H1 (cell line): Measurements from ENCODE around the gene FKTN. TPM values are rescaled to one million over a fixed set of nuclear protein-coding genes. Genes with fewer than 3 reads are reported as not detected.

Experiments
- CBX5 ChIP-seq: fragments of 300-800, 300-1000 bp; sonication (generic); IDR thresholded peaks from 2 replicates; pipeline ENCODE4 v1.7.1; 2016; ENCODE audit warnings: antibody characterized with exemption, low read length, low read depth
- CTBP2 ChIP-seq: IDR thresholded peaks from 2 replicates; pipeline ENCODE4 v1.7.0; 2011; ENCODE audit warnings: borderline replicate concordance, mild to moderate bottlenecking, moderate library complexity, mixed read lengths, low read length; ENCODE audit not compliant: insufficient read depth, insufficient read length
- GTF2F1 ChIP-seq: IDR thresholded peaks from 2 replicates; pipeline ENCODE4 v1.6.1; 2012; ENCODE audit warnings: low read depth, low read length, improper control_type of control experiment, borderline replicate concordance
- POLR2A ChIP-seq, 2 experiments: IDR thresholded peaks; 1 replicate in 1 of 2; 2 replicates in 1 of 2; pipeline ENCODE4 v1.6.1; 2011; ENCODE audit warnings: low read depth in 2 of 2, low read length in 2 of 2, mild to moderate bottlenecking in 2 of 2; ENCODE audit errors: control extremely low read depth in 1 of 2
- RBBP5 ChIP-seq: IDR thresholded peaks from 2 replicates; pipeline ENCODE4 v1.7.1; 2012; ENCODE audit warnings: low read depth, mild to moderate bottlenecking, inconsistent platforms, low read length, moderate library complexity, borderline replicate concordance
- RXRA ChIP-seq: IDR thresholded peaks from 2 replicates; pipeline ENCODE4 v1.6.1; 2011; ENCODE audit warnings: low read depth, mild to moderate bottlenecking, low read length, moderate library complexity; ENCODE audit not compliant: insufficient read depth
- SIRT6 ChIP-seq: IDR thresholded peaks from one replicate; pipeline ENCODE4 v1.7.1; 2012; ENCODE audit warnings: low read length, inconsistent platforms
- polyA plus RNA-seq, 7 experiments: library from polyadenylated mRNA; depleted of rRNA in 3 of 7; stranded (reverse) in 5 of 7; unstranded in 2 of 7; fragments of >200 nt in 5 of 7; fragments of 200-250 nt in 2 of 7; gene quantifications; 1 replicate in 5 of 7; 2 replicates in 1 of 7; 4 replicates in 1 of 7; pipeline versions ENCODE4 v1.2.1 to v1.2.3, GENCODE V29; 2011 to 2013; ENCODE audit warnings: missing spikeins in 2 of 7, mixed read lengths in 2 of 7
- total RNA-seq: library from RNA; stranded (reverse); fragmentation: NEBNext Ultra II Directional; extraction: Animal tissue kit (Norgen Biotek cat#: 25700); gene quantifications from 2 replicates; pipeline ENCODE4 v1.2.1, GENCODE V29; 2021
- TF ChIP-seq, protein P1 (sequence below): IDR thresholded peaks from 2 replicates; pipeline ENCODE4 v1.6.1; 2012; ENCODE audit warnings: inconsistent platforms
- TF ChIP-seq, protein P2 (sequence below): fragments of 300-600 bp; sonication (generic); IDR thresholded peaks from 2 replicates; pipeline ENCODE4 v1.7.1; 2012; ENCODE audit warnings: low read length, moderate library complexity, mild to moderate bottlenecking, inconsistent platforms; ENCODE audit not compliant: insufficient replicate concordance

Gene FKTN
- total and polyA plus RNA-seq, 2 of the 8 experiments (the other 6 are each of a cell fraction or from before 2014, with no cell fraction given): 2.7 to 13.4 TPM

DNA sequence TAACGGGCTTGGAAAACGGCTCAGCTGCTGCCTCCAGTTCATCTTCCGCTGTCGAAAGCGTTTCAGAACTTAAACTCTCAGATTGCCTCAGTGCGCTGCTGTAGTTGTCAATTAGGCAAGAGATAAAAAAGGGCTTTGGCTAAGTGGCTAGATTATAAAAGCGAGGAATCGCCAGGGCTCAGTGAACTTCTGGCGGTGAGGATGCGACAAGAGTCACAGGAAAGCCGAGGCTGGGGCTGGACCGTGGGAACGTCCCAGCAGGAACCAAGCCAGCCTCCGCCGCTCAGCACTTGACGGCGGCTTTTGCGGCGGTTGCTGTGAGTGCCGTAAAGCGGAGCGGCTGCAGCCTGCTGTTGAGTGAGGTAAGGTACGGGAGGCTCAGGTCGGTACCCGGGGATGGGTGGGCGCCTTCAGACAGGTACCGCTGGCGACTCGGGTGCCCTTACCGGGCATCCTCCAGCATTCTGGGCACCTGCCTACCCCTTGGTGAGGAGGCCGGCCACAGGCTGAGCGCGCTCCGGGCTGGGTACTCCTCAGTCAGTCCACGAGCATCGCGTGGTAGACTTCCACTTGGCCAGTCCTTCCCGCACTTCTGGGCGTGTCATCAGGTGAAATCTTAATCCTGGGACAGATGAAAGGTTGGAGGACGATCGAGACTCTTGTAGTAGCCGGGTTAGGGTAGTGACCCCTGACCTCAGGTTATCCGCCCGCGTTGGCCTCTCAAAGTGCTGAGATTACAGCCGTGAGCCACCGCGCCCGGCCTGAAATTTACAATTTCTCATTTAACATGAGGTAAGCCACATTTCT lies at the start of gene FKTN (continued):
- TF ChIP-seq POLR2A (IDR thresholded peaks at IDR 0.05; ENCODE audit: control extremely low read depth in 1 of 2, low read depth in 2 of 2, low read length in 2 of 2) (peak in 1 of 2 experiments; percentile 55; a peak in 1 of 3 replicates), SIRT6 (no peak), CTBP2 (no peak), RBBP5 (0 out of 2 replicates have a peak, but pooled peaks have one; percentile 12), GTF2F1 (no peak), RXRA (no peak), CBX5 (no peak)
- TF ChIP-seq, protein P1, sequence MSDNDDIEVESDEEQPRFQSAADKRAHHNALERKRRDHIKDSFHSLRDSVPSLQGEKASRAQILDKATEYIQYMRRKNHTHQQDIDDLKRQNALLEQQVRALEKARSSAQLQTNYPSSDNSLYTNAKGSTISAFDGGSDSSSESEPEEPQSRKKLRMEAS: peak; percentile 55
- TF ChIP-seq, protein P2, sequence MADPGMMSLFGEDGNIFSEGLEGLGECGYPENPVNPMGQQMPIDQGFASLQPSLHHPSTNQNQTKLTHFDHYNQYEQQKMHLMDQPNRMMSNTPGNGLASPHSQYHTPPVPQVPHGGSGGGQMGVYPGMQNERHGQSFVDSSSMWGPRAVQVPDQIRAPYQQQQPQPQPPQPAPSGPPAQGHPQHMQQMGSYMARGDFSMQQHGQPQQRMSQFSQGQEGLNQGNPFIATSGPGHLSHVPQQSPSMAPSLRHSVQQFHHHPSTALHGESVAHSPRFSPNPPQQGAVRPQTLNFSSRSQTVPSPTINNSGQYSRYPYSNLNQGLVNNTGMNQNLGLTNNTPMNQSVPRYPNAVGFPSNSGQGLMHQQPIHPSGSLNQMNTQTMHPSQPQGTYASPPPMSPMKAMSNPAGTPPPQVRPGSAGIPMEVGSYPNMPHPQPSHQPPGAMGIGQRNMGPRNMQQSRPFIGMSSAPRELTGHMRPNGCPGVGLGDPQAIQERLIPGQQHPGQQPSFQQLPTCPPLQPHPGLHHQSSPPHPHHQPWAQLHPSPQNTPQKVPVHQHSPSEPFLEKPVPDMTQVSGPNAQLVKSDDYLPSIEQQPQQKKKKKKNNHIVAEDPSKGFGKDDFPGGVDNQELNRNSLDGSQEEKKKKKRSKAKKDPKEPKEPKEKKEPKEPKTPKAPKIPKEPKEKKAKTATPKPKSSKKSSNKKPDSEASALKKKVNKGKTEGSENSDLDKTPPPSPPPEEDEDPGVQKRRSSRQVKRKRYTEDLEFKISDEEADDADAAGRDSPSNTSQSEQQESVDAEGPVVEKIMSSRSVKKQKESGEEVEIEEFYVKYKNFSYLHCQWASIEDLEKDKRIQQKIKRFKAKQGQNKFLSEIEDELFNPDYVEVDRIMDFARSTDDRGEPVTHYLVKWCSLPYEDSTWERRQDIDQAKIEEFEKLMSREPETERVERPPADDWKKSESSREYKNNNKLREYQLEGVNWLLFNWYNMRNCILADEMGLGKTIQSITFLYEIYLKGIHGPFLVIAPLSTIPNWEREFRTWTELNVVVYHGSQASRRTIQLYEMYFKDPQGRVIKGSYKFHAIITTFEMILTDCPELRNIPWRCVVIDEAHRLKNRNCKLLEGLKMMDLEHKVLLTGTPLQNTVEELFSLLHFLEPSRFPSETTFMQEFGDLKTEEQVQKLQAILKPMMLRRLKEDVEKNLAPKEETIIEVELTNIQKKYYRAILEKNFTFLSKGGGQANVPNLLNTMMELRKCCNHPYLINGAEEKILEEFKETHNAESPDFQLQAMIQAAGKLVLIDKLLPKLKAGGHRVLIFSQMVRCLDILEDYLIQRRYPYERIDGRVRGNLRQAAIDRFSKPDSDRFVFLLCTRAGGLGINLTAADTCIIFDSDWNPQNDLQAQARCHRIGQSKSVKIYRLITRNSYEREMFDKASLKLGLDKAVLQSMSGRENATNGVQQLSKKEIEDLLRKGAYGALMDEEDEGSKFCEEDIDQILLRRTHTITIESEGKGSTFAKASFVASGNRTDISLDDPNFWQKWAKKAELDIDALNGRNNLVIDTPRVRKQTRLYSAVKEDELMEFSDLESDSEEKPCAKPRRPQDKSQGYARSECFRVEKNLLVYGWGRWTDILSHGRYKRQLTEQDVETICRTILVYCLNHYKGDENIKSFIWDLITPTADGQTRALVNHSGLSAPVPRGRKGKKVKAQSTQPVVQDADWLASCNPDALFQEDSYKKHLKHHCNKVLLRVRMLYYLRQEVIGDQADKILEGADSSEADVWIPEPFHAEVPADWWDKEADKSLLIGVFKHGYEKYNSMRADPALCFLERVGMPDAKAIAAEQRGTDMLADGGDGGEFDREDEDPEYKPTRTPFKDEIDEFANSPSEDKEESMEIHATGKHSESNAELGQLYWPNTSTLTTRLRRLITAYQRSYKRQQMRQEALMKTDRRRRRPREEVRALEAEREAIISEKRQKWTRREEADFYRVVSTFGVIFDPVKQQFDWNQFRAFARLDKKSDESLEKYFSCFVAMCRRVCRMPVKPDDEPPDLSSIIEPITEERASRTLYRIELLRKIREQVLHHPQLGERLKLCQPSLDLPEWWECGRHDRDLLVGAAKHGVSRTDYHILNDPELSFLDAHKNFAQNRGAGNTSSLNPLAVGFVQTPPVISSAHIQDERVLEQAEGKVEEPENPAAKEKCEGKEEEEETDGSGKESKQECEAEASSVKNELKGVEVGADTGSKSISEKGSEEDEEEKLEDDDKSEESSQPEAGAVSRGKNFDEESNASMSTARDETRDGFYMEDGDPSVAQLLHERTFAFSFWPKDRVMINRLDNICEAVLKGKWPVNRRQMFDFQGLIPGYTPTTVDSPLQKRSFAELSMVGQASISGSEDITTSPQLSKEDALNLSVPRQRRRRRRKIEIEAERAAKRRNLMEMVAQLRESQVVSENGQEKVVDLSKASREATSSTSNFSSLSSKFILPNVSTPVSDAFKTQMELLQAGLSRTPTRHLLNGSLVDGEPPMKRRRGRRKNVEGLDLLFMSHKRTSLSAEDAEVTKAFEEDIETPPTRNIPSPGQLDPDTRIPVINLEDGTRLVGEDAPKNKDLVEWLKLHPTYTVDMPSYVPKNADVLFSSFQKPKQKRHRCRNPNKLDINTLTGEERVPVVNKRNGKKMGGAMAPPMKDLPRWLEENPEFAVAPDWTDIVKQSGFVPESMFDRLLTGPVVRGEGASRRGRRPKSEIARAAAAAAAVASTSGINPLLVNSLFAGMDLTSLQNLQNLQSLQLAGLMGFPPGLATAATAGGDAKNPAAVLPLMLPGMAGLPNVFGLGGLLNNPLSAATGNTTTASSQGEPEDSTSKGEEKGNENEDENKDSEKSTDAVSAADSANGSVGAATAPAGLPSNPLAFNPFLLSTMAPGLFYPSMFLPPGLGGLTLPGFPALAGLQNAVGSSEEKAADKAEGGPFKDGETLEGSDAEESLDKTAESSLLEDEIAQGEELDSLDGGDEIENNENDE: no peak
